WERI-Rb-1 (cell line): ENCODE data around the gene MACROD2.

Experiments used
- DNase-seq: peaks from one replicate; pipeline ENCODE4 v3.0.0-alpha.2; 2020
- H3K27ac ChIP-seq: fragments of 250-450 bp; sonication (Bioruptor Pico); 2 replicates; pipeline ENCODE4 v1.5.1; 2020; ENCODE audit warnings: mild to moderate bottlenecking, moderate library complexity
- H3K27me3 ChIP-seq: fragments of 250-450 bp; sonication (Bioruptor Pico); 2 replicates; pipeline ENCODE4 v1.5.1; 2021; ENCODE audit warnings: mild to moderate bottlenecking, low read depth, moderate library complexity; ENCODE audit not compliant: insufficient read depth, severe bottlenecking
- H3K36me3 ChIP-seq: fragments of 250-450 bp; sonication (Bioruptor Pico); 2 replicates; pipeline ENCODE4 v1.5.1; 2020; ENCODE audit warnings: mild to moderate bottlenecking, moderate library complexity
- H3K4me3 ChIP-seq: 2 replicates; pipeline ENCODE4 v1.5.1; 2011; ENCODE audit warnings: low read depth, mild to moderate bottlenecking, control low read depth, low read length
- H3K9me3 ChIP-seq: fragments of 250-450 bp; sonication (Bioruptor Pico); 2 replicates; pipeline ENCODE4 v1.5.1; 2021; ENCODE audit warnings: mild to moderate bottlenecking, moderate library complexity; ENCODE audit not compliant: severe bottlenecking
- CTCF ChIP-seq: IDR thresholded peaks from 2 replicates; pipeline ENCODE4 v1.5.1; 2011; ENCODE audit warnings: low read depth, mild to moderate bottlenecking, control low read depth, inconsistent platforms, low read length

MACROD2 gene

GRCh38 chr20:15658295-15658694 is 1663.0 kb downstream of the MACROD2 start:
- DNase-seq: no peak
- Histone ChIP-seq H3K4me3 (no peak overlapping the region), H3K36me3 (no peaks in the 10 kb centered on the region), H3K27ac (no peak overlapping the region), H3K27me3 (no peaks in the 10 kb centered on the region), H3K9me3 (no peaks in the 10 kb centered on the region)
- no peak for TF ChIP-seq CTCF

- no peaks in the 10 kb centered on the region for H3K36me3 ChIP-seq
- no peak overlapping the region for H3K27ac ChIP-seq
- H3K9me3 ChIP-seq: no peaks in the 10 kb centered on the region
- DNase-seq: no peak
- H3K4me3 ChIP-seq: no peak overlapping the region
- no peak for TF ChIP-seq CTCF
- H3K27me3 ChIP-seq: no peaks in the 10 kb centered on the region
Observed at GRCh38 chr20:15673206-15673605, 1677.9 kb downstream of the MACROD2 start.

- Histone ChIP-seq H3K4me3 (no peak overlapping the region), H3K27ac (no peak overlapping the region), H3K36me3 (no peaks in the 10 kb centered on the region), H3K27me3 (no peaks in the 10 kb centered on the region), H3K9me3 (no peaks in the 10 kb centered on the region)
- no peak for TF ChIP-seq CTCF
- no peak for DNase-seq
Observed at GRCh38 chr20:15674253-15675060, 1679.1 kb downstream of the MACROD2 start.

DNA sequence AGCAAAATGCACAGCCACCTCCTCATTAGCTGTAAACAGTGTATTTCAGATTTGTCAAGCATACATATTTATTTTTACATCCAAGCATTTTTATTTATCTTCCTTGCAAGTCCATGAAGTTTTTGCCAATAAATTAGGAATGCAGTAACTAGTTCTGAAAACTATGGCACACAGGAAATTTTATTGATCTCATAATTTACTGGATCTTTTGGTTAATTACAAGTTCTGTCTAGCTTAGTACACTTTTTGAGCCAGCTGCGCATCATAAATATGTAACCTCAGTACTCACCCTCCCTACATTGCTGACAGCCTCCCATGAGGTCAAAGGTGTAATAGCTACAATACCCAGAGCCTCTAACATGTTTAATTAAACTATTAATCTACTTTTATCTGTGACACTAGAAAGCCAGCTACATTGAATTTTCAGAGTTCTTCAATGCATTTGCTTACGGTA is 1679.8 kb downstream of the MACROD2 start:
- no peaks in the 10 kb centered on the region for H3K36me3 ChIP-seq
- no peak for TF ChIP-seq CTCF
- no peaks in the 10 kb centered on the region for H3K27me3 ChIP-seq
- H3K9me3 ChIP-seq: no peaks in the 10 kb centered on the region
- no peak for DNase-seq
- no peak overlapping the region for H3K27ac ChIP-seq
- H3K4me3 ChIP-seq: no peak overlapping the region

- Histone ChIP-seq H3K36me3 (no peaks in the 10 kb centered on the region), H3K27me3 (no peaks in the 10 kb centered on the region), H3K9me3 (no peaks in the 10 kb centered on the region), H3K27ac (no peak overlapping the region), H3K4me3 (no peak overlapping the region)
- no peak for TF ChIP-seq CTCF
- DNase-seq: no peak
Observed at GRCh38 chr20:15675813-15676484, 1680.6 kb downstream of the MACROD2 start.
